Stimulated activated naive B cell treated with anti-CD40 and anti-IgM and Interleukin-4, amounts not matched to agents 10 μg/mL and 1 μg/mL and 100 μg/mL, for 72 hours (primary cell): ENCODE data around the gene PSAP.

Experiments
- ATAC-seq, 2 donors: fragments of 150-1000 bp; cut with Tn5 transposase; replicated peaks; 2 replicates each; pipeline ENCODE4 v1.10.0; 2021; ENCODE audit warnings: moderate library complexity in 1 of 2
- DNase-seq: peaks from one replicate; pipeline ENCODE4 v3.0.0; 2021
- H3K27ac Mint-ChIP-seq: one replicate; pipeline ENCODE4 v1.8.0; 2022; ENCODE audit warnings: mild to moderate bottlenecking, mixed read lengths
- H3K27me3 Mint-ChIP-seq, 2 donors: one replicate each; pipeline ENCODE4 v1.8.0; 2022; ENCODE audit warnings: mixed read lengths in 2 of 2
- H3K36me3 Mint-ChIP-seq, 2 donors: one replicate each; pipeline ENCODE4 v1.8.0; 2022; ENCODE audit warnings: mixed read lengths in 2 of 2, mild to moderate bottlenecking in 1 of 2
- H3K4me1 Mint-ChIP-seq, 2 donors: one replicate each; pipeline ENCODE4 v1.8.0; 2022; ENCODE audit warnings: mixed read lengths in 2 of 2, mild to moderate bottlenecking in 1 of 2
- H3K4me3 Mint-ChIP-seq, 2 donors: one replicate each; pipeline ENCODE4 v1.8.0; 2022; ENCODE audit warnings: mild to moderate bottlenecking in 2 of 2, mixed read lengths in 2 of 2, moderate library complexity in 1 of 2
- H3K9me3 Mint-ChIP-seq, 2 donors: one replicate each; pipeline ENCODE4 v1.8.0; 2022; ENCODE audit warnings: mixed read lengths in 2 of 2, mild to moderate bottlenecking in 1 of 2

Gene PSAP

DNA sequence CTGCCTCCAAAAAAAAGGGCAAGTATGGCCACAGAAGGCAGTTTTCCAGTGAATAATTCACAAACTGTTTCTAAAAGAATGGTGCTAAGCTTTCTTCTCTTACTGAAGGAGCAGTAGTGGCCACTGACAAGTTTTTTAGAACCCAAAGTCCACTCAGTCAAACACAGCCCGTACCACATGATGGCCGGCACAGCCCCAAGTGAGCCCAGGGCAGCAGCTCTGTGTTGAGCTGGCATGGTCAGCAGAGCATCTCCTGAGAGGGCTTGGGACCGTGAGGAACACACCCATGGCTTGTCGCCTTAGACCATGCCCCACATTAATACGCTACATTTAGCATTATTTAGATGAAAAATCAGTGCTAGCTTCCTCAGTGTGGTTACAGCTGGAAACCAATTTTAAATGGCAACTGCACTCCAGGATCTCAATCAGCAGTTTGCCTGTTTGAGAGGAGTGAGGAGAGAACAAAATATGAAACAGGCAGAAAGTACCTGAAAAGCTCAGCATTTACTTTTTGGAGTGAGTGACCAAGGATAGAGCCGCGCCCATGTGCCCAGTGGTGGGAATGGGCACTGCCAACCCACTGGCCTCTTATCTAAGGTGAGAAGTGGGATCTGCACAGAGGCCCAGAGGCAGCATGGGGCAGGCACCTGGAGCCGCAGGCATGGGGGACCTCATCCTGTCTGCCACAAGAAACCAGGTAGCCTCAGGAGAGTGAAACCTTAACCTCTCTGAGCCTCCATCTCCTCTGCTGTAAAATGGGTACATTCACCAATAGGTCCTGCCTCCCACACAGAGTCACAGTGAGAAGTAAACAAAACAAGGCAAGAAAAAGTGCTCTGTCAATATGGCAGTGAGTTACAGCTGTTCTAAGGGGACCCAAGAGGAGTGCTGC is 17.4 kb downstream of the PSAP start:
- Mint-ChIP-seq H3K4me3 (no peak overlapping the region), H3K9me3 (peaks cover 5% of the 10 kb centered on the region in 2 donors), H3K36me3 (peaks cover 60 to 67% of the 10 kb centered on the region in 2 donors), H3K27ac (no peak overlapping the region), H3K4me1 (peaks cover 47 to 78% of the 10 kb centered on the region in 2 donors), H3K27me3 (no peaks in the 10 kb centered on the region)
- DNase-seq, result no peak
- no peak for ATAC-seq

GRCh38 chr10:71832967-71833366 is 18.1 kb downstream of the PSAP start:
- Mint-ChIP-seq H3K4me1 (peaks cover 40 to 71% of the 10 kb centered on the region in 2 donors), H3K4me3 (no peak overlapping the region), H3K27me3 (no peaks in the 10 kb centered on the region), H3K27ac (no peak overlapping the region), H3K36me3 (peaks cover 61 to 66% of the 10 kb centered on the region in 2 donors), H3K9me3 (peaks cover 5% of the 10 kb centered on the region in 2 donors)
- no peak for DNase-seq
- ATAC-seq, result no peak

GRCh38 chr10:71831646-71832552 is 19.2 kb downstream of the PSAP start:
- ATAC-seq, result no peak
- DNase-seq, result no peak
- no peak overlapping the region for H3K4me3 Mint-ChIP-seq
- H3K27ac Mint-ChIP-seq, result no peak overlapping the region
- H3K27me3 Mint-ChIP-seq, result no peaks in the 10 kb centered on the region
- H3K36me3 Mint-ChIP-seq, result peaks cover 61 to 62% of the 10 kb centered on the region in 2 donors
- H3K4me1 Mint-ChIP-seq, result peaks cover 30 to 60% of the 10 kb centered on the region in 2 donors
- H3K9me3 Mint-ChIP-seq, result peaks cover 5% of the 10 kb centered on the region in 2 donors

DNA sequence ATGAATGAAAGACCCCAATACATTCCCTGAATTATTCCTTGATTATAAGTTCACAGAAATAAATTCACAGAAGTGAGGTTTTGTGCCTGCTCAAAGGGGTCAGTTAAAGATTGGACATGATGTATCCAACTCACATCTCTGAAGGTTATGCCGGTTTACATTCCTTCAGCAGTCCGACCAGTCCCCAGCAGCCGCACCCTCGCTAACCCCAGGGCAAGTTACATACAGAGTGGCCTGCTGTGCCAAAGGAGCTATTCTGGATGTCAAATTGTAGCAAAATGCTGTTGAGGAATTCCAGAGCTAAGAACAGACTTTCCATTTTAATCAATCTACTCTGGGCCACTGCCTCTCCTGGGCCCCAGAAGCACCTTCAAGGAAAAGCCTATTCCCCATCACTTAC is 20.3 kb downstream of the PSAP start:
- no peak for ATAC-seq
- Mint-ChIP-seq H3K4me1 (peaks cover 20 to 48% of the 10 kb centered on the region in 2 donors), H3K9me3 (peaks cover 5% of the 10 kb centered on the region in 2 donors), H3K27ac (no peak overlapping the region), H3K4me3 (no peak overlapping the region), H3K36me3 (peaks cover 66 to 68% of the 10 kb centered on the region in 2 donors), H3K27me3 (no peaks in the 10 kb centered on the region)
- no peak for DNase-seq

GRCh38 chr10:71829896-71830295 is 21.2 kb downstream of the PSAP start:
- H3K27ac Mint-ChIP-seq, result no peak overlapping the region
- H3K36me3 Mint-ChIP-seq, result peaks cover 74 to 76% of the 10 kb centered on the region in 2 donors
- peaks cover 5% of the 10 kb centered on the region in 2 donors for H3K9me3 Mint-ChIP-seq
- H3K4me3 Mint-ChIP-seq, result no peak overlapping the region
- H3K27me3 Mint-ChIP-seq, result no peaks in the 10 kb centered on the region
- ATAC-seq (no peak), DNase-seq (no peak)
- H3K4me1 Mint-ChIP-seq, result peaks cover 19 to 43% of the 10 kb centered on the region in 2 donors

- no peak overlapping the region for H3K27ac Mint-ChIP-seq
- peaks cover 19 to 36% of the 10 kb centered on the region in 2 donors for H3K4me1 Mint-ChIP-seq
- no peak for DNase-seq
- no peaks in the 10 kb centered on the region for H3K27me3 Mint-ChIP-seq
- H3K4me3 Mint-ChIP-seq, result no peak overlapping the region
- H3K36me3 Mint-ChIP-seq, result peaks cover 74 to 80% of the 10 kb centered on the region in 2 donors
- peaks cover 5% of the 10 kb centered on the region in 2 donors for H3K9me3 Mint-ChIP-seq
- ATAC-seq, result peak in 1 of 2 donors; percentile 21
Observed at GRCh38 chr10:71829171-71829570, 21.9 kb downstream of the PSAP start.

- Mint-ChIP-seq H3K27me3 (no peaks in the 10 kb centered on the region), H3K36me3 (peaks cover 74 to 80% of the 10 kb centered on the region in 2 donors), H3K9me3 (peaks cover 5% of the 10 kb centered on the region in 2 donors), H3K4me3 (no peak overlapping the region), H3K27ac (no peak overlapping the region), H3K4me1 (peaks cover 15 to 31% of the 10 kb centered on the region in 2 donors)
- no peak for ATAC-seq
- no peak for DNase-seq
Observed at GRCh38 chr10:71828702-71829101, 22.3 kb downstream of the PSAP start.

GRCh38 chr10:71827852-71828251 is 23.2 kb downstream of the PSAP start:
- ATAC-seq, result no peak
- H3K27me3 Mint-ChIP-seq, result no peaks in the 10 kb centered on the region
- no peak for DNase-seq
- peaks cover 5% of the 10 kb centered on the region in 2 donors for H3K9me3 Mint-ChIP-seq
- H3K4me3 Mint-ChIP-seq, result no peak overlapping the region
- H3K36me3 Mint-ChIP-seq, result peaks cover 71 to 77% of the 10 kb centered on the region in 2 donors
- no peak overlapping the region for H3K27ac Mint-ChIP-seq
- peaks cover 8 to 23% of the 10 kb centered on the region in 2 donors for H3K4me1 Mint-ChIP-seq

- no peak for DNase-seq
- Mint-ChIP-seq H3K27ac (no peak overlapping the region), H3K4me3 (no peak overlapping the region), H3K27me3 (no peaks in the 10 kb centered on the region), H3K36me3 (peaks cover 68 to 75% of the 10 kb centered on the region in 2 donors), H3K9me3 (peaks cover 3% of the 10 kb centered on the region in 2 donors), H3K4me1 (peaks cover 2 to 17% of the 10 kb centered on the region in 2 donors)
- ATAC-seq, result no peak
Observed at GRCh38 chr10:71825217-71825616, 25.8 kb downstream of the PSAP start.

GRCh38 chr10:71824333-71824732 is 26.7 kb downstream of the PSAP start:
- H3K27me3 Mint-ChIP-seq, result no peaks in the 10 kb centered on the region
- no peak for ATAC-seq
- H3K36me3 Mint-ChIP-seq, result peaks cover 68 to 75% of the 10 kb centered on the region in 2 donors

GRCh38 chr10:71823356-71823755 is 27.7 kb downstream of the PSAP start:
- Mint-ChIP-seq H3K27me3 (no peaks in the 10 kb centered on the region), H3K4me3 (no peak overlapping the region), H3K9me3 (no peaks in the 10 kb centered on the region), H3K36me3 (peaks cover 64 to 75% of the 10 kb centered on the region in 2 donors), H3K27ac (no peak overlapping the region), H3K4me1 (peaks cover 0 to 7% of the 10 kb centered on the region in 2 donors)
- no peak for DNase-seq
- no peak for ATAC-seq

More at GRCh38 chr10:71824333-71824732, 26.7 kb downstream of the PSAP start:
- no peak for DNase-seq
- Mint-ChIP-seq H3K4me3 (no peak overlapping the region), H3K27ac (no peak overlapping the region), H3K9me3 (no peaks in the 10 kb centered on the region), H3K4me1 (peaks cover 0 to 9% of the 10 kb centered on the region in 2 donors)

GRCh38 chr10:71821909-71822763 is 28.9 kb downstream of the PSAP start:
- Mint-ChIP-seq H3K9me3 (no peaks in the 10 kb centered on the region), H3K4me3 (no peak overlapping the region), H3K36me3 (peaks cover 64 to 78% of the 10 kb centered on the region in 2 donors), H3K4me1 (peaks cover 0 to 7% of the 10 kb centered on the region in 2 donors), H3K27ac (no peak overlapping the region), H3K27me3 (no peaks in the 10 kb centered on the region)
- ATAC-seq (peak in 1 of 2 donors; percentile 44), DNase-seq (no peak)

DNA sequence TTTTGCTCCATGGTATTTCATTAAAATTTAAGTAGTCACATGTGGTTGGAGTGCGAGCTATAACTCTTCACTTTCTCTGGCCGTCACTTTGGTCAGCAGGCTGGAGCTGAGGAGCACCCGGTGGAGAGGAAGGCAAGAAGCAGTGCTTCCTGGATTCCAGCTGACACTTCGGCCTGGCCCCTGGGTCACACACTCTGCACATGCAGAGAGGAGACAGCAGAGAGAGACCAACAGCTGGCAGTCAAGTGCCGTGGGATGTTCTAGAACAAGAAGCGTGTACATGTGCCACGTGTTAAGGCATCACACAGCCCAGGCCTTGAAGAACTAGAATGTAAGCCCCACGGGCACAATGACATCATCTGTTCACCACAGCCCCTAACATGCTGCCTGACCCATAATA is 30.1 kb downstream of the PSAP start:
- DNase-seq (no peak), ATAC-seq (no peak)
- no peak overlapping the region for H3K4me3 Mint-ChIP-seq
- H3K27me3 Mint-ChIP-seq, result no peaks in the 10 kb centered on the region
- H3K36me3 Mint-ChIP-seq, result peaks cover 69 to 78% of the 10 kb centered on the region in 2 donors
- peaks cover 0 to 7% of the 10 kb centered on the region in 2 donors for H3K4me1 Mint-ChIP-seq
- H3K9me3 Mint-ChIP-seq, result no peaks in the 10 kb centered on the region
- no peak overlapping the region for H3K27ac Mint-ChIP-seq
